ENCODE results near the gene GAD1.

- TF ChIP-seq CTCF (IDR thresholded peaks at IDR 0.05; ENCODE audit: low read depth, low read length) (no peak), EZH2phosphoT487 (IDR thresholded peaks at IDR 0.05; ENCODE audit: low read depth) (no peak)
Measured at GRCh38 chr2:170878066-170878465, 61.4 kb downstream of the GAD1 start.

Measured in OCI-LY3 (cell line).